Large intestine (tissue), 3 donors: ENCODE data around the gene ARMH3. TPM values are rescaled to one million over a fixed set of nuclear protein-coding genes. Genes with fewer than 3 reads are reported as not detected.

Experiments
- DNase-seq, 2 donors: peaks; one replicate each; pipeline versions ENCODE4 v3.0.0 to v3.0.0-alpha.2; 2013
- H3K27ac ChIP-seq: one replicate; pipeline ENCODE4 v1.5.1; 2013; ENCODE audit warnings: low read length
- H3K27me3 ChIP-seq: 2 replicates; pipeline ENCODE4 v1.6.1; 2013; ENCODE audit warnings: low read length; ENCODE audit not compliant: control insufficient read depth, insufficient read depth
- H3K36me3 ChIP-seq: 2 replicates; pipeline ENCODE4 v1.6.1; 2013; ENCODE audit warnings: low read length; ENCODE audit not compliant: control insufficient read depth, insufficient read depth
- H3K4me1 ChIP-seq: one replicate; pipeline ENCODE4 v1.6.1; 2013; ENCODE audit warnings: low read length; ENCODE audit not compliant: control insufficient read depth, insufficient read depth
- H3K4me3 ChIP-seq: one replicate; pipeline ENCODE4 v1.5.1; 2013; ENCODE audit warnings: low read length
- H3K9me3 ChIP-seq: one replicate; pipeline ENCODE4 v1.6.1; 2013; ENCODE audit warnings: mild to moderate bottlenecking, low read depth, low read length, moderate library complexity; ENCODE audit not compliant: control insufficient read depth
- WGBS: methylation state at CpG from one replicate; pipeline ENCODE4 v1.1.5; 2013; ENCODE audit warnings: low lambda C conversion rate; ENCODE audit not compliant: insufficient coverage; 5-methylcytosine and 5-hydroxymethylcytosine counted together
- polyA plus RNA-seq: library from polyadenylated mRNA; unstranded; fragments of 120-200 nt; gene quantifications from one replicate; pipeline ENCODE4 v1.2.1, GENCODE V29; 2013

Gene ARMH3
- polyA plus RNA-seq, 1 donor: 19.3 TPM

GRCh38 chr10:101887775-101888174 is 168.2 kb downstream of the ARMH3 start:
- no peaks in the 10 kb centered on the region for H3K4me1 ChIP-seq
- no peak overlapping the region for H3K4me3 ChIP-seq
- WGBS: 93% methylated on average over 3 of the region's 5 CpGs
- no peak overlapping the region for H3K27ac ChIP-seq
- no peak for DNase-seq
- peaks cover 6% of the 10 kb centered on the region for H3K36me3 ChIP-seq
- no peaks in the 10 kb centered on the region for H3K27me3 ChIP-seq
- no peaks in the 10 kb centered on the region for H3K9me3 ChIP-seq

GRCh38 chr10:101886521-101887312 is 169.3 kb downstream of the ARMH3 start:
- Histone ChIP-seq H3K4me3 (no peak overlapping the region), H3K36me3 (peaks cover 6% of the 10 kb centered on the region), H3K9me3 (no peaks in the 10 kb centered on the region), H3K27me3 (no peaks in the 10 kb centered on the region), H3K27ac (no peak overlapping the region), H3K4me1 (no peaks in the 10 kb centered on the region)
- no peak for DNase-seq
- 100% methylated on average over 1 of the region's 1 CpG for WGBS

GRCh38 chr10:101881036-101881774 is 174.8 kb downstream of the ARMH3 start:
- no peaks in the 10 kb centered on the region for H3K36me3 ChIP-seq
- DNase-seq: no peak
- no peaks in the 10 kb centered on the region for H3K4me1 ChIP-seq
- H3K4me3 ChIP-seq: no peak overlapping the region
- WGBS: no CpG with 5 or more reads among the region's 2 CpGs
- H3K27ac ChIP-seq: no peak overlapping the region
- no peaks in the 10 kb centered on the region for H3K9me3 ChIP-seq
- H3K27me3 ChIP-seq: no peaks in the 10 kb centered on the region

GRCh38 chr10:101880232-101880573 is 175.8 kb downstream of the ARMH3 start:
- Histone ChIP-seq H3K4me3 (no peak overlapping the region), H3K4me1 (no peaks in the 10 kb centered on the region)
- WGBS: no CpG with 5 or more reads among the region's 2 CpGs

GRCh38 chr10:101879456-101880231 is 176.3 kb downstream of the ARMH3 start:
- Histone ChIP-seq H3K27me3 (no peaks in the 10 kb centered on the region), H3K27ac (no peak overlapping the region), H3K4me3 (no peak overlapping the region), H3K36me3 (no peaks in the 10 kb centered on the region), H3K4me1 (no peaks in the 10 kb centered on the region), H3K9me3 (no peaks in the 10 kb centered on the region)
- 100% methylated on average over 1 of the region's 13 CpGs for WGBS
- no peak for DNase-seq

More at GRCh38 chr10:101880232-101880573, 175.8 kb downstream of the ARMH3 start:
- Histone ChIP-seq H3K27ac (no peak overlapping the region), H3K27me3 (no peaks in the 10 kb centered on the region), H3K9me3 (no peaks in the 10 kb centered on the region), H3K36me3 (no peaks in the 10 kb centered on the region)
- no peak for DNase-seq

- H3K27me3 ChIP-seq: no peaks in the 10 kb centered on the region
- H3K4me1 ChIP-seq: no peaks in the 10 kb centered on the region
- no peaks in the 10 kb centered on the region for H3K9me3 ChIP-seq
- H3K4me3 ChIP-seq: no peak overlapping the region
- no peak for DNase-seq
- H3K27ac ChIP-seq: no peak overlapping the region
- H3K36me3 ChIP-seq: no peaks in the 10 kb centered on the region
- 86% methylated on average over 1 of the region's 3 CpGs for WGBS
Measured at GRCh38 chr10:101878869-101879268, 177.1 kb downstream of the ARMH3 start.

GRCh38 chr10:101875068-101875688 is 180.8 kb downstream of the ARMH3 start:
- no peaks in the 10 kb centered on the region for H3K27me3 ChIP-seq
- no peaks in the 10 kb centered on the region for H3K9me3 ChIP-seq
- no peak overlapping the region for H3K4me3 ChIP-seq
- DNase-seq: no peak
- H3K27ac ChIP-seq: no peak overlapping the region
- no peaks in the 10 kb centered on the region for H3K36me3 ChIP-seq
- H3K4me1 ChIP-seq: no peaks in the 10 kb centered on the region
- WGBS: no CpG with 5 or more reads among the region's 3 CpGs

- Histone ChIP-seq H3K4me1 (no peaks in the 10 kb centered on the region), H3K27ac (no peak overlapping the region), H3K9me3 (no peaks in the 10 kb centered on the region), H3K36me3 (no peaks in the 10 kb centered on the region), H3K4me3 (no peak overlapping the region), H3K27me3 (no peaks in the 10 kb centered on the region)
- DNase-seq: no peak
Measured at GRCh38 chr10:101874252-101874651, 181.7 kb downstream of the ARMH3 start.

- Histone ChIP-seq H3K9me3 (no peaks in the 10 kb centered on the region), H3K27me3 (no peaks in the 10 kb centered on the region), H3K36me3 (peaks cover 2% of the 10 kb centered on the region), H3K27ac (no peak overlapping the region), H3K4me3 (no peak overlapping the region), H3K4me1 (no peaks in the 10 kb centered on the region)
- no CpG with 5 or more reads among the region's 1 CpG for WGBS
- no peak for DNase-seq
Measured at GRCh38 chr10:101867931-101868330, 188.0 kb downstream of the ARMH3 start.

- H3K27me3 ChIP-seq: no peaks in the 10 kb centered on the region
- H3K4me3 ChIP-seq: no peak overlapping the region
- H3K36me3 ChIP-seq: peaks cover 2% of the 10 kb centered on the region
- H3K27ac ChIP-seq: no peak overlapping the region
- no peaks in the 10 kb centered on the region for H3K9me3 ChIP-seq
- WGBS: 100% methylated on average over 1 of the region's 2 CpGs
- DNase-seq: no peak
- no peaks in the 10 kb centered on the region for H3K4me1 ChIP-seq
Measured at GRCh38 chr10:101859530-101859929, 196.4 kb downstream of the ARMH3 start.
